ENCODE data around the gene IGF1R. TPM values are rescaled to one million over a fixed set of nuclear protein-coding genes. Genes with fewer than 3 reads are reported as not detected.

Gene IGF1R
- polyA plus RNA-seq, 6 donors from 2014 or later, result 0.78 to 5.5 (median 3.3) TPM

GRCh38 chr15:98865397-98866339 lies 217.3 kb downstream of the IGF1R start:
- Mint-ChIP-seq H3K27ac (peak overlapping the region; percentile 87 to 98 (median 94)), H3K9me3 (no peaks in the 10 kb centered on the region), H3K4me1 (peaks cover 13 to 16% (median 14%) of the 10 kb centered on the region in 3 donors), H3K4me3 (peak overlapping the region; percentile 85 to 95 (median 92)), H3K36me3 (no peaks in the 10 kb centered on the region), H3K27me3 (peaks cover 0 to 6% (median 0%) of the 10 kb centered on the region in 3 donors)
- DNase-seq, result peak; percentile 66
- peak; percentile 77 to 89 for ATAC-seq (ENCODE audit: low read depth in 2 of 2)

GRCh38 chr15:98866511-98866910 lies 218.2 kb downstream of the IGF1R start:
- DNase-seq, result no peak
- Mint-ChIP-seq H3K27me3 (peaks cover 0 to 6% (median 3%) of the 10 kb centered on the region in 3 donors), H3K36me3 (peaks cover 0 to 4% of the 10 kb centered on the region in 2 donors), H3K4me1 (peaks cover 13 to 16% (median 14%) of the 10 kb centered on the region in 3 donors), H3K4me3 (peak overlapping the region; percentile 85 to 95 (median 92)), H3K9me3 (no peaks in the 10 kb centered on the region), H3K27ac (peak overlapping the region; percentile 87 to 98 (median 94))
- peak in 1 of 2 donors; percentile 9 for ATAC-seq (ENCODE audit: low read depth in 2 of 2)

- Mint-ChIP-seq H3K4me1 (peaks cover 15 to 17% (median 17%) of the 10 kb centered on the region in 3 donors), H3K9me3 (no peaks in the 10 kb centered on the region), H3K4me3 (no peak overlapping the region), H3K27me3 (peaks cover 3 to 6% (median 4%) of the 10 kb centered on the region in 3 donors), H3K36me3 (peaks cover 0 to 5% of the 10 kb centered on the region in 2 donors), H3K27ac (no peak overlapping the region)
- DNase-seq, result no peak
- no peak for ATAC-seq (ENCODE audit: low read depth in 2 of 2)
Measured at GRCh38 chr15:98868564-98868963, 220.2 kb downstream of the IGF1R start.

- ATAC-seq (ENCODE audit: low read depth in 2 of 2) (no peak), DNase-seq (no peak)
- Mint-ChIP-seq H3K27me3 (peaks cover 4 to 13% (median 12%) of the 10 kb centered on the region in 3 donors), H3K4me1 (peaks cover 18 to 29% (median 19%) of the 10 kb centered on the region in 3 donors), H3K27ac (no peak overlapping the region), H3K4me3 (no peak overlapping the region), H3K36me3 (peaks cover 0 to 5% of the 10 kb centered on the region in 2 donors), H3K9me3 (peaks cover 0 to 1% (median 0%) of the 10 kb centered on the region in 7 donors)
Measured at GRCh38 chr15:98870788-98871187, 222.4 kb downstream of the IGF1R start.

GRCh38 chr15:98872774-98873173 lies 224.4 kb downstream of the IGF1R start:
- H3K36me3 Mint-ChIP-seq, result peaks cover 0 to 5% of the 10 kb centered on the region in 2 donors
- ATAC-seq (ENCODE audit: low read depth in 2 of 2), result no peak
- no peak overlapping the region for H3K4me3 Mint-ChIP-seq
- peaks cover 4 to 13% (median 12%) of the 10 kb centered on the region in 3 donors for H3K27me3 Mint-ChIP-seq
- H3K4me1 Mint-ChIP-seq, result peaks cover 8 to 18% (median 9%) of the 10 kb centered on the region in 3 donors
- no peak overlapping the region for H3K27ac Mint-ChIP-seq
- DNase-seq, result no peak
- H3K9me3 Mint-ChIP-seq, result peaks cover 0 to 1% (median 0%) of the 10 kb centered on the region in 7 donors

- Mint-ChIP-seq H3K4me1 (peaks cover 8 to 18% (median 9%) of the 10 kb centered on the region in 3 donors), H3K27ac (peak overlapping the region in 2 of 6 donors; percentile 18 to 63), H3K4me3 (peak overlapping the region in 4 of 8 donors; percentile 13 to 36 (median 25)), H3K27me3 (peaks cover 4 to 13% (median 12%) of the 10 kb centered on the region in 3 donors), H3K9me3 (peaks cover 0 to 1% (median 0%) of the 10 kb centered on the region in 7 donors), H3K36me3 (peaks cover 0 to 5% of the 10 kb centered on the region in 2 donors)
- DNase-seq (no peak), ATAC-seq (ENCODE audit: low read depth in 2 of 2) (peak; percentile 35 to 57)
Measured at GRCh38 chr15:98873441-98874218, 225.3 kb downstream of the IGF1R start.

- H3K27me3 Mint-ChIP-seq, result peaks cover 4 to 13% (median 12%) of the 10 kb centered on the region in 3 donors
- DNase-seq (no peak), ATAC-seq (ENCODE audit: low read depth in 2 of 2) (no peak)
- peak overlapping the region in 1 of 6 donors; percentile 18 for H3K27ac Mint-ChIP-seq
- H3K36me3 Mint-ChIP-seq, result peaks cover 0 to 5% of the 10 kb centered on the region in 2 donors
- H3K4me3 Mint-ChIP-seq, result no peak overlapping the region
- H3K9me3 Mint-ChIP-seq, result peaks cover 0 to 1% (median 0%) of the 10 kb centered on the region in 7 donors
- H3K4me1 Mint-ChIP-seq, result peaks cover 8 to 18% (median 9%) of the 10 kb centered on the region in 3 donors
Measured at GRCh38 chr15:98874370-98874769, 226.0 kb downstream of the IGF1R start.

GRCh38 chr15:98874773-98875172 lies 226.4 kb downstream of the IGF1R start:
- ATAC-seq (ENCODE audit: low read depth in 2 of 2) (no peak), DNase-seq (no peak)
- H3K27me3 Mint-ChIP-seq, result peaks cover 4 to 13% (median 12%) of the 10 kb centered on the region in 3 donors
- no peak overlapping the region for H3K27ac Mint-ChIP-seq
- peaks cover 0 to 5% of the 10 kb centered on the region in 2 donors for H3K36me3 Mint-ChIP-seq
- peaks cover 8 to 18% (median 9%) of the 10 kb centered on the region in 3 donors for H3K4me1 Mint-ChIP-seq
- peaks cover 0 to 1% (median 0%) of the 10 kb centered on the region in 7 donors for H3K9me3 Mint-ChIP-seq
- no peak overlapping the region for H3K4me3 Mint-ChIP-seq

GRCh38 chr15:98875309-98875708 lies 227.0 kb downstream of the IGF1R start:
- ATAC-seq (ENCODE audit: low read depth in 2 of 2) (no peak), DNase-seq (no peak)
- Mint-ChIP-seq H3K27ac (peak overlapping the region in 1 of 6 donors; percentile 22), H3K27me3 (peaks cover 4 to 13% (median 9%) of the 10 kb centered on the region in 3 donors), H3K36me3 (peaks cover 0 to 5% of the 10 kb centered on the region in 2 donors), H3K9me3 (peaks cover 0 to 1% (median 0%) of the 10 kb centered on the region in 7 donors), H3K4me3 (no peak overlapping the region), H3K4me1 (peaks cover 8 to 18% (median 9%) of the 10 kb centered on the region in 3 donors)

GRCh38 chr15:98876451-98877369 lies 228.4 kb downstream of the IGF1R start:
- Mint-ChIP-seq H3K4me3 (no peak overlapping the region), H3K27ac (peak overlapping the region in 2 of 6 donors; percentile 34 to 41), H3K27me3 (peaks cover 0 to 13% (median 6%) of the 10 kb centered on the region in 3 donors), H3K9me3 (peaks cover 0 to 1% (median 0%) of the 10 kb centered on the region in 7 donors), H3K4me1 (peaks cover 8 to 21% (median 9%) of the 10 kb centered on the region in 3 donors), H3K36me3 (no peaks in the 10 kb centered on the region)
- ATAC-seq (ENCODE audit: low read depth in 2 of 2) (no peak), DNase-seq (no peak)

GRCh38 chr15:98878172-98878571 lies 229.8 kb downstream of the IGF1R start:
- Mint-ChIP-seq H3K4me1 (peaks cover 15 to 25% (median 17%) of the 10 kb centered on the region in 3 donors), H3K9me3 (peaks cover 0 to 1% (median 0%) of the 10 kb centered on the region in 7 donors)

GRCh38 chr15:98878862-98879261 lies 230.5 kb downstream of the IGF1R start:
- Mint-ChIP-seq H3K27ac (peak overlapping the region in 1 of 6 donors; percentile 29), H3K27me3 (peaks cover 0 to 7% (median 5%) of the 10 kb centered on the region in 3 donors), H3K9me3 (peaks cover 0 to 1% (median 0%) of the 10 kb centered on the region in 7 donors), H3K36me3 (no peaks in the 10 kb centered on the region), H3K4me3 (no peak overlapping the region), H3K4me1 (peaks cover 12 to 20% (median 13%) of the 10 kb centered on the region in 3 donors)
- no peak for DNase-seq
- no peak for ATAC-seq (ENCODE audit: low read depth in 2 of 2)

More at GRCh38 chr15:98878172-98878571, 229.8 kb downstream of the IGF1R start:
- Mint-ChIP-seq H3K36me3 (no peaks in the 10 kb centered on the region), H3K4me3 (no peak overlapping the region), H3K27me3 (peaks cover 0 to 13% (median 6%) of the 10 kb centered on the region in 3 donors), H3K27ac (no peak overlapping the region)
- DNase-seq, result no peak
- no peak for ATAC-seq (ENCODE audit: low read depth in 2 of 2)

Data from naive B cell (primary cell).